GM12872 (cell line): ENCODE data around the gene SPATA31D4.

Experiments
- TF ChIP-seq, protein P1 (sequence below): IDR thresholded peaks from 3 replicates; pipeline ENCODE4 v1.5.1; 2011; ENCODE audit warnings: low read depth, mild to moderate bottlenecking, low read length, moderate library complexity; ENCODE audit not compliant: insufficient read depth

Gene SPATA31D4

DNA sequence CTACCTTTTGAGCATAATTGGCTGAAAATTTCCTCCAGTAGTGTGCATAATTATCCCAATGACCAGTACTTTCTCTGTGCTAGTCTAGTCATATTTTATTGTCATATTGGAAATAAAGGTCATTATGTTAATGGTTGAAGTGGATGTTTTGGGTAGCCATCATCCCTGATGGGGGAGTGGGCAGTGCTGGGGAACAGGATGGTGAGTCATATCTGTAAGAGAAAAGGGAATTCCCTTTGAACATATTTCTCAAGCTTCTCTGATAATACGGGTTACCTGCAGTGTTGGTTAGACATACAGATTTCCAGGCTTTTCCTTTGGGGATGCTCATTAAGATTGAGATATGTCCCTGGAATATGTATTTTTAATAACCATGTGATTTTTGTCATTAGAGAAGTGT lies 33.3 kb upstream of the SPATA31D4 start:
- TF ChIP-seq, protein P1, sequence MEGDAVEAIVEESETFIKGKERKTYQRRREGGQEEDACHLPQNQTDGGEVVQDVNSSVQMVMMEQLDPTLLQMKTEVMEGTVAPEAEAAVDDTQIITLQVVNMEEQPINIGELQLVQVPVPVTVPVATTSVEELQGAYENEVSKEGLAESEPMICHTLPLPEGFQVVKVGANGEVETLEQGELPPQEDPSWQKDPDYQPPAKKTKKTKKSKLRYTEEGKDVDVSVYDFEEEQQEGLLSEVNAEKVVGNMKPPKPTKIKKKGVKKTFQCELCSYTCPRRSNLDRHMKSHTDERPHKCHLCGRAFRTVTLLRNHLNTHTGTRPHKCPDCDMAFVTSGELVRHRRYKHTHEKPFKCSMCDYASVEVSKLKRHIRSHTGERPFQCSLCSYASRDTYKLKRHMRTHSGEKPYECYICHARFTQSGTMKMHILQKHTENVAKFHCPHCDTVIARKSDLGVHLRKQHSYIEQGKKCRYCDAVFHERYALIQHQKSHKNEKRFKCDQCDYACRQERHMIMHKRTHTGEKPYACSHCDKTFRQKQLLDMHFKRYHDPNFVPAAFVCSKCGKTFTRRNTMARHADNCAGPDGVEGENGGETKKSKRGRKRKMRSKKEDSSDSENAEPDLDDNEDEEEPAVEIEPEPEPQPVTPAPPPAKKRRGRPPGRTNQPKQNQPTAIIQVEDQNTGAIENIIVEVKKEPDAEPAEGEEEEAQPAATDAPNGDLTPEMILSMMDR = no peak

- TF ChIP-seq, protein P1 = no peak
Measured at GRCh38 chr9:81896070-81896469, 32.2 kb upstream of the SPATA31D4 start.

- TF ChIP-seq, protein P1 = no peak
Measured at GRCh38 chr9:81898851-81899250, 29.4 kb upstream of the SPATA31D4 start.

DNA sequence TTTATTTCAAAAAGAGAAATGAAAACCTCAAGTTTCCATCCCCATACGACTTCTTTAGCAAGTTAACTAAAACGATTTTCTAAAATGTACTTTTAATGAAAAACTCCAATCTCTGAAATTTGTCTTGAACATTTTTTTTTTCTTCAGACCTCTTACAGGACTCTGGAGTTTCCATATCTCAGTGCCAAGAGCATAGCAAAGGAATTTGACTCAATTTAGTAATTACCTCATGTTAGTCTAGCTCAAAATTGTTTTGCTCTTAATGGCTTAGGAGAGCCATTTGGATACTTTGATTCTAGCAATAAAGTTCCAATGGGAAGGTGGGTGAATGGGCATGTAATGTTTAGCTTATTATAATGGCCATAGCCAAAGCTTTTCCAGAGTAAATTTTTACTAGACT lies 26.0 kb upstream of the SPATA31D4 start:
- TF ChIP-seq, protein P1 = no peak

GRCh38 chr9:81902626-81903025 lies 25.6 kb upstream of the SPATA31D4 start:
- TF ChIP-seq, protein P1 = no peak

- TF ChIP-seq, protein P1 = no peak
Measured at GRCh38 chr9:81906671-81907070, 21.6 kb upstream of the SPATA31D4 start.

GRCh38 chr9:81912135-81912534 lies 16.1 kb upstream of the SPATA31D4 start:
- TF ChIP-seq, protein P1 = no peak
